ENCODE data around the gene SORT1.

GRCh38 chr1:109412551-109412950 is 14.8 kb upstream of the SORT1 start:
- TF ChIP-seq USF2 (IDR thresholded peaks at IDR 0.05; ENCODE audit: low read length) (no peak), E2F6 (IDR thresholded peaks at IDR 0.05) (no peak), TAF1 (IDR thresholded peaks at IDR 0.05; ENCODE audit: low read depth, low read length) (no peak)
- TF ChIP-seq, protein P1, sequence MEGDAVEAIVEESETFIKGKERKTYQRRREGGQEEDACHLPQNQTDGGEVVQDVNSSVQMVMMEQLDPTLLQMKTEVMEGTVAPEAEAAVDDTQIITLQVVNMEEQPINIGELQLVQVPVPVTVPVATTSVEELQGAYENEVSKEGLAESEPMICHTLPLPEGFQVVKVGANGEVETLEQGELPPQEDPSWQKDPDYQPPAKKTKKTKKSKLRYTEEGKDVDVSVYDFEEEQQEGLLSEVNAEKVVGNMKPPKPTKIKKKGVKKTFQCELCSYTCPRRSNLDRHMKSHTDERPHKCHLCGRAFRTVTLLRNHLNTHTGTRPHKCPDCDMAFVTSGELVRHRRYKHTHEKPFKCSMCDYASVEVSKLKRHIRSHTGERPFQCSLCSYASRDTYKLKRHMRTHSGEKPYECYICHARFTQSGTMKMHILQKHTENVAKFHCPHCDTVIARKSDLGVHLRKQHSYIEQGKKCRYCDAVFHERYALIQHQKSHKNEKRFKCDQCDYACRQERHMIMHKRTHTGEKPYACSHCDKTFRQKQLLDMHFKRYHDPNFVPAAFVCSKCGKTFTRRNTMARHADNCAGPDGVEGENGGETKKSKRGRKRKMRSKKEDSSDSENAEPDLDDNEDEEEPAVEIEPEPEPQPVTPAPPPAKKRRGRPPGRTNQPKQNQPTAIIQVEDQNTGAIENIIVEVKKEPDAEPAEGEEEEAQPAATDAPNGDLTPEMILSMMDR (IDR thresholded peaks at IDR 0.05; ENCODE audit: control extremely low read depth in 1 of 3, insufficient read depth in 1 of 3, low read depth in 1 of 3, low read length in 3 of 3), result no peak
